Urinary bladder (tissue), 4 donors: ENCODE measurements around the gene DCLK1. TPM values are rescaled to one million over a fixed set of nuclear protein-coding genes. Genes with fewer than 3 reads are reported as not detected.

Experiments
- DNase-seq: peaks from one replicate; pipeline ENCODE4 v3.0.0-alpha.2; 2015; ENCODE audit errors: extremely low spot score
- H3K27ac ChIP-seq: one replicate; pipeline ENCODE4 v1.5.1; 2013; ENCODE audit warnings: low read depth, mild to moderate bottlenecking, moderate library complexity
- H3K36me3 ChIP-seq: one replicate; pipeline ENCODE4 v1.6.1; 2013; ENCODE audit warnings: mild to moderate bottlenecking, moderate library complexity; ENCODE audit not compliant: insufficient read depth
- H3K4me1 ChIP-seq: one replicate; pipeline ENCODE4 v1.6.1; 2013; ENCODE audit warnings: mild to moderate bottlenecking, moderate library complexity; ENCODE audit not compliant: insufficient read depth
- H3K4me3 ChIP-seq: one replicate; pipeline ENCODE4 v1.5.1; 2013; ENCODE audit warnings: low read depth, low read length
- WGBS: extraction: QIAGEN DNeasy Blood & Tissue Kit; methylation state at CpG from one replicate; pipeline ENCODE4 v1.1.7; 2013; 5-methylcytosine and 5-hydroxymethylcytosine counted together
- polyA plus RNA-seq: library from polyadenylated mRNA; stranded (reverse); fragments of 200-250 nt; gene quantifications from one replicate; pipeline ENCODE4 v1.2.3, GENCODE V29; 2013
- total RNA-seq: library from RNA; depleted of rRNA; stranded (reverse); fragments of >200 nt; gene quantifications from one replicate; pipeline ENCODE4 v1.2.3, GENCODE V29; 2014
- donor health status: healthy with polysubstance abuse.
- donor health status: healthy.

Gene DCLK1
- total and polyA plus RNA-seq, 2 donors = 6.5 to 89.1 TPM

- Histone ChIP-seq H3K36me3 (no peaks in the 10 kb centered on the region), H3K27ac (no peak overlapping the region), H3K4me3 (no peak overlapping the region), H3K4me1 (no peaks in the 10 kb centered on the region)
- DNase-seq = no peak
- 91% methylated on average over 3 of the region's 3 CpGs for WGBS
Measured at GRCh38 chr13:35860661-35861060, 270.5 kb downstream of the DCLK1 start.

DNA sequence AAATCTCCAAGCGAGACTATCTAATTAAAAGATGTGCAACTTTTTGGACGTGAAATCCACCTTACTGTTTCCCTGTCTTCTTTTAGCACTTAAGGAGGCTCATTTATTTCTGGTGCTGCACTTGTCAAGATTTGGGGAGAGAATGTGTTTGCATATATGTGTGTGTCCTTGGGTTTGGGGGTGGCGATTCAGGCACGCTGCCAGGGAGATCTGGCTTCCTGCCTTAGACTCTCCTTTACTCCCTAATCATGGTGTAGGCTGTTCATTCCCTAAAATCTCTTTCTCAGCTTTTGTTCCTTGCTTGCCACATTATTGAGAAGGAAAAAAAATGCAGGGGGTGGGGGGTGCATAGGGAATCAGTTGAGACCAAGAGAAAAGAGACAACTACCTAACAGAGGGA lies 271.2 kb downstream of the DCLK1 start:
- H3K27ac ChIP-seq = no peak overlapping the region
- no peak overlapping the region for H3K4me3 ChIP-seq
- no peak for DNase-seq
- H3K36me3 ChIP-seq = no peaks in the 10 kb centered on the region
- H3K4me1 ChIP-seq = no peaks in the 10 kb centered on the region
- WGBS = 69% methylated on average over 4 of the region's 4 CpGs

- H3K36me3 ChIP-seq = no peaks in the 10 kb centered on the region
- H3K4me3 ChIP-seq = no peak overlapping the region
- 83% methylated on average over 1 of the region's 1 CpG for WGBS
- H3K4me1 ChIP-seq = no peaks in the 10 kb centered on the region
- H3K27ac ChIP-seq = no peak overlapping the region
- no peak for DNase-seq
Measured at GRCh38 chr13:35858665-35859064, 272.5 kb downstream of the DCLK1 start.

DNA sequence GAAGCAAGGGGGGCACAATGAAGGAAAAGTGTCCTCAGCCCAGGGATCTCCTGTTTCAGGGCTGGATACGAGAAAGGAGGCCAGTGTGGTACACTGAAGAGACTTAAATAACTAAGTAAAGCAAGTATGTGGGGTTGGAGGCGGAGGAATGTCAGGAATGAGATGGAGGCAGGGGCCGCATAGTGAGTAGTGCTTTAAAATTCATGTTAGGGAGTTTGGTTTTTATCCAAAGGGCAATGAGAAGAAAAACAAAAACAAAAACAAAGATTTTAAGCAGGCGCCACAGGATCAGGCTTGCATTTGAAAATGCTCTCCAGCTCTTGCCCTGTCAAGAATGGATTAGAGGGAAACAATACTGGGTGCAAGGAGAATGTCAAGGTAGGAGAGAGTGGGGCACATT lies 273.4 kb downstream of the DCLK1 start:
- no peak for DNase-seq
- Histone ChIP-seq H3K4me1 (no peaks in the 10 kb centered on the region), H3K36me3 (no peaks in the 10 kb centered on the region), H3K27ac (no peak overlapping the region), H3K4me3 (no peak overlapping the region)
- WGBS = 63% methylated on average over 4 of the region's 4 CpGs

DNA sequence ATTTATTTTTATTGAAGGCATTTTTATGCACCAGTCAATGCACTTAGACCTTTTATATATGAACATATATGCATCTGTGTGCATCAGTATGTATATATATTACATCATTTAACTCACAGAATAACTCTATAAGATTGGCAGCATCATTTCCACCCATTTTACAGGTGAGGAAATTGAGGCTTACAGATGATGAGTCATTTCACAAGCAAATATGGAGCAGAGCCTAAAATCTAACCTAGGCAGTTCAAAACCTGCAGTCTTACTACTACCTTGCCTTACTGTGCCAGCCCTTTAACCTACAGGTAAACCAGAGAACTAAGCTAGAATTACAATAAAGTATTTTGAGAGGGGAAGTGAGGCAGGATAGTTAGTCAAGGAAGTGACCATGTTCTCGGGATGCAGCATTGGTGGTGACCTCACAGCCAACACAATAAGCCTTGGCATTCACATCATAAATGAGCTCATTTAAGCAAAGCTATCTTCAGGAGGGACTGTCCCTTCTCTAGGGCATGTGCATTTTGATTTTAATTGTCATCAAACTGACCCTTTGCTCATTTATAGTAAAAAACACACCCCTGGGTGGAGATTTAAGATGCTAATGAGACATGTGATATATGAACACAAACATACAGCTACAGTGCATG lies 274.3 kb downstream of the DCLK1 start:
- DNase-seq = no peak
- H3K27ac ChIP-seq = no peak overlapping the region
- no peaks in the 10 kb centered on the region for H3K4me1 ChIP-seq
- 79% methylated on average over 1 of the region's 1 CpG for WGBS
- H3K36me3 ChIP-seq = no peaks in the 10 kb centered on the region
- no peak overlapping the region for H3K4me3 ChIP-seq

DNA sequence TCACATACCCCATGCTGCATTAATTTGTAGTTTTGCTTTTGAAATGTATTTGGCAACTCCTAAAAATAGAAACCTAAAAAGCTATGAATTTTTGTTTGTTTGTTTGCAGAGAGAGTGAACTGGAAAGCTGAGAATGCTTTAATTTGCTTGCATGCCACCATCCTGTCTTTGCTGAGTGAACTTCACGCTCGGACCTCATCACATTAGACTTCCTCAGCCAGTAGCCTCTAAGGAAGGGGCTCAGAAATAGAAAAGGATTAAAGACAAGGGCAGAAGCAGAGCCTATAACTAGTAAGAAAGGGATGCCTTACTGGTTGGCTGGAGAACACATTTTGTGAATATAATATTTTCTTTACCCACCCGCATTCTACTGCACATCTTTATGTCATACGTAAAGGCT lies 275.1 kb downstream of the DCLK1 start:
- H3K4me3 ChIP-seq = no peak overlapping the region
- 73% methylated on average over 4 of the region's 4 CpGs for WGBS
- H3K27ac ChIP-seq = no peak overlapping the region
- no peaks in the 10 kb centered on the region for H3K4me1 ChIP-seq
- no peaks in the 10 kb centered on the region for H3K36me3 ChIP-seq
- no peak for DNase-seq

DNA sequence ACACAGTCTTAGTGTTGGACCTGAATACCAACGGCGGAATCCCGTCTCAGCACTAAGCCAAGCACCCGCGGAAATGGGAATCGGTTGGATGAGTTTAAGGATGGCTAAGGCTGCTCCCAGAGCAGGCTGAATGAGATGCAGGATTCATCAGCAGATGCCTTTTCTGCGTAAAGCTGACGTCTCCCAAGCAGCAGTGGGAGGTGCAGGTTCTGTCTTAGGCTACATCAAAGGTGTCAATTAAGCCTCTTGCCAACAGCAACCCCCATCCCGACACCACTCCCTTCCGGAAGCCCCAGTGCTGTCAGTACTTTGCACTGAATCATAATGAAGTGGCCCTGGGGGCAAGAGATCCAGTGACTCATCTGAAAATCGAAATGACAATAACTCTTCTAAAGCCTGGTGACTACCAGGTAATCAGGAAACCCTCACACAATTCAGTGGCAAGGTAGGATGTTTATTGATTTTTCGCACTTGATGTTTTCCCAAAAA lies 275.6 kb downstream of the DCLK1 start:
- 49% methylated on average over 12 of the region's 12 CpGs for WGBS
- Histone ChIP-seq H3K4me1 (no peaks in the 10 kb centered on the region), H3K36me3 (no peaks in the 10 kb centered on the region), H3K27ac (no peak overlapping the region), H3K4me3 (no peak overlapping the region)
- DNase-seq = no peak

DNA sequence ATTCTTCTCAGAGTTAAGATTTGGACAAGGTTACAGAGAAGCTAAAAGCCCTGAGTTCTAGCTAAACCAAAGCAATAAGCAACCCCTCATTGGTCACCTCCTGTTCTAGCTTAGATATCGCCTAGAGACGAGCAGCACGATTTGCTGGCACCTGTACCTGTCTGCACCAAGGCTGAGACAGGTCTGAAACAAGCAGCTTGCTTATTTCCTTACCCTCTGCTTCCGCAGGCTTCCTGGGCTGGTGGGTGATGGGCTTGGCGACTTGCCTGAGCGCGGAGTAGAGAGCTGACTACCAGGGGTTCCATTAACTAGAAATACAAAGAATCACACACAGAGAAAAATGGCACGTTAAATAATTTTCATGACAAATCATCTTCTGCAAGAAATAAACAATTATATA lies 276.9 kb downstream of the DCLK1 start:
- Histone ChIP-seq H3K4me3 (no peak overlapping the region), H3K36me3 (no peaks in the 10 kb centered on the region), H3K27ac (no peak overlapping the region), H3K4me1 (no peaks in the 10 kb centered on the region)
- no peak for DNase-seq
- WGBS = 84% methylated on average over 8 of the region's 8 CpGs

DNA sequence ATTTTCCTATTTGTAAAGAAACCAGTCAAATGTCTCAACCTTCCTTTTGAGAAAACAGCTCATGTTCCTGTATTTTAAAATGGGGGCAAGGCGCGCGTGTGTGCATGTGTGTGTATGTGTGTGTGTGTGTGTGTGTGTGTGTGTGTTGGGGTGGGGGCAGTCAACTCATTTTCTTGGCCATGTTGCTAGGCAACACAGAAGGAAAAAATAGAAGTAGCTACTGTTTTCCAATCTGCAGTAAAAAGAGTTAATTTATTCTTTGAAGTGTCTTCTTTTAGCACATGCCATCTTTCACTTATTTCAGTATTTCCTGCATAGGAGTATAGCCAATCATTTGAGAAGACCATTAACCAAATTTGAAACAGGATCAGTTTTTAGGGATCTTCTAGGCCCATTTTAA lies 279.3 kb downstream of the DCLK1 start:
- H3K27ac ChIP-seq = no peak overlapping the region
- H3K4me1 ChIP-seq = no peaks in the 10 kb centered on the region
- H3K4me3 ChIP-seq = no peak overlapping the region
- no peaks in the 10 kb centered on the region for H3K36me3 ChIP-seq
- WGBS = 94% methylated on average over 3 of the region's 3 CpGs
- DNase-seq = no peak

GRCh38 chr13:35851356-35851755 lies 279.8 kb downstream of the DCLK1 start:
- 70% methylated on average over 5 of the region's 5 CpGs for WGBS
- no peak overlapping the region for H3K27ac ChIP-seq
- H3K4me1 ChIP-seq = no peaks in the 10 kb centered on the region
- H3K36me3 ChIP-seq = no peaks in the 10 kb centered on the region
- no peak for DNase-seq
- no peak overlapping the region for H3K4me3 ChIP-seq

GRCh38 chr13:35850569-35850968 lies 280.6 kb downstream of the DCLK1 start:
- WGBS = 90% methylated on average over 5 of the region's 5 CpGs
- Histone ChIP-seq H3K27ac (no peak overlapping the region), H3K4me1 (no peaks in the 10 kb centered on the region), H3K36me3 (no peaks in the 10 kb centered on the region), H3K4me3 (no peak overlapping the region)
- no peak for DNase-seq

- H3K4me1 ChIP-seq = no peaks in the 10 kb centered on the region
- no peak overlapping the region for H3K4me3 ChIP-seq
- no peak overlapping the region for H3K27ac ChIP-seq
- DNase-seq = no peak
- no peaks in the 10 kb centered on the region for H3K36me3 ChIP-seq
- 90% methylated on average over 2 of the region's 2 CpGs for WGBS
Measured at GRCh38 chr13:35849256-35849644, 281.9 kb downstream of the DCLK1 start.

DNA sequence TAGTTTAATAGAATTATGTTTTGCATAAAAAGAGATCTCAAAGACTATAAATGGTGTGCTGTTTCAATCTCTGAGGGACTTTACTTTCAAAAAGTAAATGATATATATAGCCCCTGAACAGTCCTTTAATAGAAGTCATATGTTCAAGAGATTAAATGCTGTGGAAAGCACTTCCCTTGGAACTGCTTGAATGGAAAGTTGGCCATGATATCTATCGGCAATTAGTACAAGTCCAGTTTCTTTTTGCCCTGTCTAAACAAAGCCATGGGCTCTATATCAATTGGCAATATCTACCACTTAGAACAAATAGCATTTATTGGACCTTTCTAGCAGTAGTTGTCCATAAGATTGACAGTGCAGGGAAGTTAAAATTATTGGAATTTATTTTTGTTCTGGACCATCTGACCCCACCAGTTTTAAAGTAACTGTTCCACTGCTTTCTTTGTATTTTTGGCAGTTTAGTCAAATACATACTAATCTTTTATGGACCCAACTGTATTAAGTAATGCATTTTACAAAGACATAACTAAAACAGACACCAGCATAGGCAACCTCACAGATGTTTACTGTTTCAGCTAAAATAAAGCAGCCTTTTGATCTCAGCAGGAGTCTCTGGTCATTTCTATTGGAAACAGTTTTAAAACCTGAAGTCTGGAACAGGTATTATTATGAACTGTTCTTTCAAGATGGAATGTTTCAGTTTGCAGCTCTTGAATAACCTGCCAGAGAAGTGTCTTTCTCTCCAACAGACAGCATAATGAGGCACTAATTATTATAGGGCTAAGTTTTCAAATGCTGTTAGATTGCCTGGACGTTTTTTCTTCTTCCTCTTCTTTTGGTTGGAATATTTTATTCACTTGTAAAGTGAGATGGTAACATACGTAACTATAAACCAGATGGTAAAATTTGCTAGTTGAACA lies 282.6 kb downstream of the DCLK1 start:
- no peak overlapping the region for H3K4me3 ChIP-seq
- no peaks in the 10 kb centered on the region for H3K4me1 ChIP-seq
- WGBS = 48% methylated on average over 3 of the region's 3 CpGs
- no peak overlapping the region for H3K27ac ChIP-seq
- no peaks in the 10 kb centered on the region for H3K36me3 ChIP-seq
- DNase-seq = peak; percentile 46

- no peak for DNase-seq
- H3K36me3 ChIP-seq = no peaks in the 10 kb centered on the region
- H3K4me1 ChIP-seq = no peaks in the 10 kb centered on the region
- no peak overlapping the region for H3K4me3 ChIP-seq
- H3K27ac ChIP-seq = no peak overlapping the region
Measured at GRCh38 chr13:35843272-35843671, 287.9 kb downstream of the DCLK1 start.
